ENCODE measurements around the gene DCLK1. TPM values are rescaled to one million over a fixed set of nuclear protein-coding genes. Genes with fewer than 3 reads are reported as not detected.
A peak's percentile ranks its signal among the peaks of the same experiment; 100 is the strongest.

DCLK1 gene
- total RNA-seq, 6 experiments from 2014 or later, result 0.07 to 0.12 (median 0.10) TPM; not detected in 2

DNA sequence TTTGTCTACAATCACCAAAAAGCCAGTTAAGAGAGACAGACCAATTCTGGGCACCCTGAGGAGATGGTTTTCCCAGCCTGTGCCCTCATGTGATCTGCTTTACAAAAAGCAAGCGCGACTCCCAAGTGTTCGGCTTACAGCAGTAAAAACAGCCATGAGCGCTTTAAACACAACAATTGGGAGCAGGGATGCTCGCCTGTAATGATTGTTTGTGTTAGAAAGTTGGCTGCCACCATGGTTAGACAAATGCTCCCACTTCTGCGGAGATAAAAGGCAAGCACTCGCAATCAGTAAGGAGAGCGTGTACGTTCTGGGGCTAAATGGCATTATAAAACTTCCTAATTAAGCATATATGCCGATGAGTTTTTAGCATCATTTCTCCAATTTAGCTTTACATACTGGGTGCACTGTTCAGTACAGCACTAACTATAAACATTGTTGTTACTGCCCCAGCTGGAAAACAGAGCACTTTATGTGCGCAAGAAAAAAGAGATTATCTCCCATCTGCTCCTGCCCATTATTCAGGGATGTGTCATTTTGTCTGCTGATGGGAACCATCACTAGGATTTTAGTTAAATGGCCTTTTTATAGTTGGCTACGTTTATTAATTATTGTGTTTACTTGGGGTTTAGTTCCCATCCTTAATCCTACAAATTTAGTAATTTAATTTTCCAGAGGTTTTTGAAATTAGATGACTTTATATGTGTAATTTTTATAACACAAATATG lies 345.4 kb downstream of the DCLK1 start:
- H3K4me1 ChIP-seq, result no peaks in the 10 kb centered on the region
- no peaks in the 10 kb centered on the region for H3K36me3 ChIP-seq
- WGBS (ENCODE audit: insufficient coverage, low coverage, low lambda C conversion rate, missing lambda C conversion rate), result 62% methylated on average over 11 of the region's 12 CpGs
- H3K27me3 ChIP-seq, result no peaks in the 10 kb centered on the region
- DNase-seq (no peak), ATAC-seq (no peak)
- H3K9me3 ChIP-seq, result no peaks in the 10 kb centered on the region
- TF ChIP-seq, protein P1, sequence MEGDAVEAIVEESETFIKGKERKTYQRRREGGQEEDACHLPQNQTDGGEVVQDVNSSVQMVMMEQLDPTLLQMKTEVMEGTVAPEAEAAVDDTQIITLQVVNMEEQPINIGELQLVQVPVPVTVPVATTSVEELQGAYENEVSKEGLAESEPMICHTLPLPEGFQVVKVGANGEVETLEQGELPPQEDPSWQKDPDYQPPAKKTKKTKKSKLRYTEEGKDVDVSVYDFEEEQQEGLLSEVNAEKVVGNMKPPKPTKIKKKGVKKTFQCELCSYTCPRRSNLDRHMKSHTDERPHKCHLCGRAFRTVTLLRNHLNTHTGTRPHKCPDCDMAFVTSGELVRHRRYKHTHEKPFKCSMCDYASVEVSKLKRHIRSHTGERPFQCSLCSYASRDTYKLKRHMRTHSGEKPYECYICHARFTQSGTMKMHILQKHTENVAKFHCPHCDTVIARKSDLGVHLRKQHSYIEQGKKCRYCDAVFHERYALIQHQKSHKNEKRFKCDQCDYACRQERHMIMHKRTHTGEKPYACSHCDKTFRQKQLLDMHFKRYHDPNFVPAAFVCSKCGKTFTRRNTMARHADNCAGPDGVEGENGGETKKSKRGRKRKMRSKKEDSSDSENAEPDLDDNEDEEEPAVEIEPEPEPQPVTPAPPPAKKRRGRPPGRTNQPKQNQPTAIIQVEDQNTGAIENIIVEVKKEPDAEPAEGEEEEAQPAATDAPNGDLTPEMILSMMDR (IDR thresholded peaks at IDR 0.05), result no peak
- no peak for TF ChIP-seq POLR2A (IDR thresholded peaks at IDR 0.05)
- intact Hi-C loops (cut with DNase I), result no loop called here
- no peak overlapping the region for H3K4me3 ChIP-seq
- no peak overlapping the region for H3K27ac ChIP-seq

DNA sequence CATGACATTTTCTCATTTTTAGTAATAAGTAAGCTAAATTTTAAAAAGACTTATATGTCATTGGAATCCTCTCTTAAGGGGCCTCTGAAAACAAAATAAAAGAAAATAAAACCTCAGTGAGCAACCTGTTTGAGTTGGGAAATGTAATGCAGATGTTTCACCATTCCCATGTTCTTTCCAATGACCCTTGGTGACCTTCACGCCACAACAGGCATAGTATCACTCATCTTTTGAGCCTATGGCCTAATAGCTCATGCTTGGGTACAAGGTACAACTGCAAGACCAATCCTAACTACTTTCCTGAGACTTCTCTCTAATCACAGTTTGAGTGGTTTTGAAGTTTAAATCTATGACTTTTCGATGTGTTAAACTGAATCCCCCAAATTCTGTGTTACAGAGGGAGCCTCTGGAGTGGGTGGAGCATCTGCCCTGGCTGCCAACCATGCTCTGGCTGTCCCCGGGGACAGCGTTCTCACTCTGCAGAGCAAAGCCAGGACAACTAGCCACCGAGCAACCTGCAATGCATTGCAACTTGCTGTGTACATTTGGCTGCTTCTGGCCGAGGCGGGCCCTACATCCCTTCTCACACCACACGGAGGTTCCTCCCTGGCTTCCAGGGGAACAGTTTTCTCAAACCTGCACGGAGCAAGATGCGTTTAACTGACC lies 346.8 kb downstream of the DCLK1 start:
- no peak overlapping the region for H3K4me3 ChIP-seq
- H3K36me3 ChIP-seq, result no peaks in the 10 kb centered on the region
- no peaks in the 10 kb centered on the region for H3K27me3 ChIP-seq
- ATAC-seq, result peak; percentile 45 to 89 (median 67)
- no peaks in the 10 kb centered on the region for H3K9me3 ChIP-seq
- no peak for DNase-seq
- H3K4me1 ChIP-seq, result no peaks in the 10 kb centered on the region
- WGBS (ENCODE audit: insufficient coverage, low coverage, low lambda C conversion rate, missing lambda C conversion rate), result 63% methylated on average over 9 of the region's 10 CpGs
- H3K27ac ChIP-seq, result no peak overlapping the region
- intact Hi-C loops (cut with DNase I), result no loop called here
- TF ChIP-seq POLR2A (IDR thresholded peaks at IDR 0.05), result no peak
- TF ChIP-seq, protein P1 (IDR thresholded peaks at IDR 0.05), result no peak

DNA sequence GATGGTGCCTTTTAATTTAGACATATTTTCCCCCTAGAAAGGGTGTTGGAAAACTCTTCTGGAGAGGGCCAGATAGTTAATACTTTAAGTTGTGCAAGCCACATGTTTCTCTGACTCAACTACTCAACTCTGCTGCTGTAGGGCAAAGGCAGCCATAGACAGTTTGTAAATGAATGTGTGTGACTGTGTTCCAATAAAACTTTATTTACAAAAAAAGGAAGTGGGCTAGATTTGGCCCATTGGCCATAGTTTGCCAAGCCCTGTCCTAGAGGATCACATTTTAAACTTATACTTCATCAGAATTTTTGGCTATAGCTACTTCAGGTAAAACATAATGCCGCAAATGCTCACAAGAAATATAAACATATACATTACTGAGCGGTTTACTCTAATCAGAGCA lies 348.4 kb downstream of the DCLK1 start:
- no peaks in the 10 kb centered on the region for H3K36me3 ChIP-seq
- intact Hi-C loops (cut with DNase I), result no loop called here
- no peaks in the 10 kb centered on the region for H3K27me3 ChIP-seq
- no peaks in the 10 kb centered on the region for H3K9me3 ChIP-seq
- DNase-seq (no peak), ATAC-seq (no peak)
- no peaks in the 10 kb centered on the region for H3K4me1 ChIP-seq
- WGBS (ENCODE audit: insufficient coverage, low coverage, low lambda C conversion rate, missing lambda C conversion rate), result 86% methylated on average over 2 of the region's 2 CpGs
- H3K27ac ChIP-seq, result no peak overlapping the region
- TF ChIP-seq POLR2A (IDR thresholded peaks at IDR 0.05), result no peak
- TF ChIP-seq, protein P1 (IDR thresholded peaks at IDR 0.05), result no peak
- no peak overlapping the region for H3K4me3 ChIP-seq

DNA sequence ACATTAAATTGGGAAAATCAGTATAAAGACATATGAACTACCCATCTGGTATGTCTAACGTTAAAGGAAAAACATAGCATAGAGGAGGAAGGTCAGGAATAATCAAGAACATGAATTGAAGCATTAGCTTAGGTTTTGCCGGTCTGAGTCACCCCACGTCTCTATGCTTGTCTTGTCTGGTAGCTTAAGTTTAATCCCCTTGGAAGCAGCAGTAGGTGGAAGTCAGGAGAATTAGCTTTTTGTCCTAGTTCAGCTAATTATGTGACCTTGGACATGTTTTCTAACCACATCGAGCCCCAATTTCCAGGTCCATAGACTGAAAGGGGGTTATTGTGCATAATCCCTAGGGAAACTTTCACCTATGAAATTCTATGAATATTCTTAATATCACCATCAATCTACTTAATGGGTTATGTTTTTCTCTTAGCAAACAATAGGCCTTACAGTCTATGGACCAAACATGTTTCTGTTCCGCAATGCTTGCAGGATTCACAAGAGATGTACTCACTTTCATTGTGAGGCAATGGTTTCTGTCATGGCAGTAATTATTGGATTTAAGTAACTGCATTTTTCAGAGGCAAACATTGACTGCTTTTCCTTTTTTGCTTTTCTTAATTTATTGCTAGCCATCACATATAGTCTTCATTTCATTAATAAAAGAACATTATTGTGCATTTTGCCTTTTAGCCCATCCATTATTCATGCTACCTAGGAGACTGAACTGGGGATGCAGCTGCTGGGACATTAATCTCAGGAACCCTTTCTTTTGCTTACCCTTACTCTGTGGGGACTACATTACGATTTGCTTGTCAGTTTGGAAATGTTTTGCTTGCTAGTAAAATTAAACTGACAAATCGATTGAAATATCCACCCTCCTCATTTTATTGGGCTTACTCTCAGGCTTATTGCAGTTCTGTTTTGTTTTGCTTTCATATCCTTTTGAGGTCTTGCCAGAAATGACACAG lies 349.9 kb downstream of the DCLK1 start:
- intact Hi-C loops (cut with DNase I), result no loop called here
- DNase-seq, result no peak
- no peak overlapping the region for H3K4me3 ChIP-seq
- no peaks in the 10 kb centered on the region for H3K4me1 ChIP-seq
- H3K9me3 ChIP-seq, result no peaks in the 10 kb centered on the region
- TF ChIP-seq POLR2A (IDR thresholded peaks at IDR 0.05), result no peak
- TF ChIP-seq, protein P1 (IDR thresholded peaks at IDR 0.05), result no peak
- H3K27me3 ChIP-seq, result no peaks in the 10 kb centered on the region
- 72% methylated on average over 7 of the region's 7 CpGs for WGBS (ENCODE audit: insufficient coverage, low coverage, low lambda C conversion rate, missing lambda C conversion rate)
- H3K36me3 ChIP-seq, result no peaks in the 10 kb centered on the region
- no peak overlapping the region for H3K27ac ChIP-seq
- no peak for ATAC-seq

Data from right lobe of liver (tissue), 6 donors.